ENCODE measurements around the gene PACC1.

PACC1 gene

GRCh38 chr1:212457740-212458338, 43.2 kb upstream of the PACC1 start:
- no peaks in the 10 kb centered on the region for H3K27me3 ChIP-seq (replicated peaks in 2 of 5; ENCODE audit: control insufficient read depth in 4 of 5, insufficient read depth in 5 of 5, low read length in 4 of 5)
- POLR2A ChIA-PET = no interaction called here
- no peak overlapping the region for H3K27ac ChIP-seq (ENCODE audit: insufficient read depth in 1 of 2, low read depth in 1 of 2, low read length in 2 of 2, poor library complexity in 1 of 2, severe bottlenecking in 2 of 2)
- peaks cover 0 to 17% (median 9%) of the 10 kb centered on the region in 4 experiments for H3K4me1 ChIP-seq (ENCODE audit: control extremely low read depth in 1 of 4, control insufficient read depth in 4 of 4, insufficient read depth in 4 of 4, low read length in 3 of 4)
- CTCF ChIA-PET = interaction anchor here (0.9 to 7.9 kb wide), 15 partner anchors 9 to 537 kb away, joined by 3 to 110 read pairs (median 5); no protein-coding TSS in a partner anchor
- no peak overlapping the region for H3K4me3 ChIP-seq (ENCODE audit: control insufficient read depth in 1 of 7, extremely low read depth in 1 of 7, insufficient read depth in 4 of 7, low read depth in 2 of 7, low read length in 6 of 7)
- peaks cover 0 to 3% (median 0%) of the 10 kb centered on the region in 5 experiments for H3K9me3 ChIP-seq (ENCODE audit: control extremely low read depth in 1 of 5, control insufficient read depth in 4 of 5, insufficient read depth in 2 of 5, low read depth in 1 of 5, low read length in 4 of 5)
- WGBS (ENCODE audit: insufficient coverage) = 68% methylated on average over 8 of the region's 8 CpGs
- DNase-seq = peak; percentile 52 to 73 (median 68)
- H3K36me3 ChIP-seq (ENCODE audit: control insufficient read depth in 4 of 4, insufficient read depth in 4 of 4, low read length in 3 of 4) = no peaks in the 10 kb centered on the region

GRCh38 chr1:212455803-212456528, 41.3 kb upstream of the PACC1 start:
- Histone ChIP-seq H3K9me3 (ENCODE audit: control extremely low read depth in 1 of 5, control insufficient read depth in 4 of 5, insufficient read depth in 2 of 5, low read depth in 1 of 5, low read length in 4 of 5) (peaks cover 0 to 3% (median 0%) of the 10 kb centered on the region in 5 experiments), H3K27ac (ENCODE audit: insufficient read depth in 1 of 2, low read depth in 1 of 2, low read length in 2 of 2, poor library complexity in 1 of 2, severe bottlenecking in 2 of 2) (no peak overlapping the region), H3K27me3 (replicated peaks in 2 of 5; ENCODE audit: control insufficient read depth in 4 of 5, insufficient read depth in 5 of 5, low read length in 4 of 5) (no peaks in the 10 kb centered on the region), H3K4me3 (ENCODE audit: control insufficient read depth in 1 of 7, extremely low read depth in 1 of 7, insufficient read depth in 4 of 7, low read depth in 2 of 7, low read length in 6 of 7) (no peak overlapping the region), H3K36me3 (ENCODE audit: control insufficient read depth in 4 of 4, insufficient read depth in 4 of 4, low read length in 3 of 4) (no peaks in the 10 kb centered on the region), H3K4me1 (ENCODE audit: control extremely low read depth in 1 of 4, control insufficient read depth in 4 of 4, insufficient read depth in 4 of 4, low read length in 3 of 4) (peaks cover 0 to 26% (median 15%) of the 10 kb centered on the region in 4 experiments)
- DNase-seq = peak; percentile 73 to 87 (median 79)
- CTCF ChIA-PET = interaction anchor here (0.6 to 7.9 kb wide), 66 partner anchors 11 to 775 kb away, joined by 3 to 110 read pairs (median 4); partner anchors contain the start of genes DTL, INTS7, NENF and PACC1
- POLR2A ChIA-PET = interaction anchor here (0.7 kb wide), 1 partner anchor 100 kb away, joined by 4 read pairs; no protein-coding TSS in a partner anchor
- WGBS (ENCODE audit: insufficient coverage) = 33% methylated on average over 7 of the region's 10 CpGs

- H3K27me3 ChIP-seq (replicated peaks in 2 of 5; ENCODE audit: control insufficient read depth in 4 of 5, insufficient read depth in 5 of 5, low read length in 4 of 5) = no peaks in the 10 kb centered on the region
- 100% methylated on average over 1 of the region's 2 CpGs for WGBS (ENCODE audit: insufficient coverage)
- H3K4me1 ChIP-seq (ENCODE audit: control extremely low read depth in 1 of 4, control insufficient read depth in 4 of 4, insufficient read depth in 4 of 4, low read length in 3 of 4) = peaks cover 0 to 31% (median 17%) of the 10 kb centered on the region in 4 experiments
- CTCF ChIA-PET = interaction anchor here (0.6 to 7.9 kb wide), 58 partner anchors 11 to 775 kb away, joined by 3 to 110 read pairs (median 4); partner anchors contain the start of genes DTL, INTS7, NENF and PACC1
- no peak overlapping the region for H3K27ac ChIP-seq (ENCODE audit: insufficient read depth in 1 of 2, low read depth in 1 of 2, low read length in 2 of 2, poor library complexity in 1 of 2, severe bottlenecking in 2 of 2)
- POLR2A ChIA-PET = interaction anchor here (0.7 kb wide), 1 partner anchor 99 kb away, joined by 4 read pairs; no protein-coding TSS in a partner anchor
- no peak for DNase-seq
- no peaks in the 10 kb centered on the region for H3K36me3 ChIP-seq (ENCODE audit: control insufficient read depth in 4 of 4, insufficient read depth in 4 of 4, low read length in 3 of 4)
- peaks cover 0 to 3% (median 0%) of the 10 kb centered on the region in 5 experiments for H3K9me3 ChIP-seq (ENCODE audit: control extremely low read depth in 1 of 5, control insufficient read depth in 4 of 5, insufficient read depth in 2 of 5, low read depth in 1 of 5, low read length in 4 of 5)
- no peak overlapping the region for H3K4me3 ChIP-seq (ENCODE audit: control insufficient read depth in 1 of 7, extremely low read depth in 1 of 7, insufficient read depth in 4 of 7, low read depth in 2 of 7, low read length in 6 of 7)
These were observed 40.7 kb upstream of the PACC1 start for GRCh38 chr1:212455401-212455800.

GRCh38 chr1:212454741-212455140, 40.1 kb upstream of the PACC1 start:
- Histone ChIP-seq H3K4me3 (ENCODE audit: control insufficient read depth in 1 of 7, extremely low read depth in 1 of 7, insufficient read depth in 4 of 7, low read depth in 2 of 7, low read length in 6 of 7) (no peak overlapping the region), H3K4me1 (ENCODE audit: control extremely low read depth in 1 of 4, control insufficient read depth in 4 of 4, insufficient read depth in 4 of 4, low read length in 3 of 4) (peaks cover 0 to 31% (median 17%) of the 10 kb centered on the region in 4 experiments), H3K27me3 (replicated peaks in 2 of 5; ENCODE audit: control insufficient read depth in 4 of 5, insufficient read depth in 5 of 5, low read length in 4 of 5) (no peaks in the 10 kb centered on the region), H3K27ac (ENCODE audit: insufficient read depth in 1 of 2, low read depth in 1 of 2, low read length in 2 of 2, poor library complexity in 1 of 2, severe bottlenecking in 2 of 2) (no peak overlapping the region), H3K36me3 (ENCODE audit: control insufficient read depth in 4 of 4, insufficient read depth in 4 of 4, low read length in 3 of 4) (no peaks in the 10 kb centered on the region), H3K9me3 (ENCODE audit: control extremely low read depth in 1 of 5, control insufficient read depth in 4 of 5, insufficient read depth in 2 of 5, low read depth in 1 of 5, low read length in 4 of 5) (peaks cover 0 to 3% (median 0%) of the 10 kb centered on the region in 5 experiments)
- whole genome bisulfite sequencing (ENCODE audit: insufficient coverage) = 94% methylated on average over 3 of the region's 3 CpGs
- no peak for DNase-seq
- ChIA-PET POLR2A (no interaction called here), CTCF (interaction anchor here (0.9 to 7.9 kb wide), 25 partner anchors 10 to 756 kb away, joined by 3 to 110 read pairs (median 7); partner anchors contain the start of genes DTL, INTS7 and PACC1)

DNA sequence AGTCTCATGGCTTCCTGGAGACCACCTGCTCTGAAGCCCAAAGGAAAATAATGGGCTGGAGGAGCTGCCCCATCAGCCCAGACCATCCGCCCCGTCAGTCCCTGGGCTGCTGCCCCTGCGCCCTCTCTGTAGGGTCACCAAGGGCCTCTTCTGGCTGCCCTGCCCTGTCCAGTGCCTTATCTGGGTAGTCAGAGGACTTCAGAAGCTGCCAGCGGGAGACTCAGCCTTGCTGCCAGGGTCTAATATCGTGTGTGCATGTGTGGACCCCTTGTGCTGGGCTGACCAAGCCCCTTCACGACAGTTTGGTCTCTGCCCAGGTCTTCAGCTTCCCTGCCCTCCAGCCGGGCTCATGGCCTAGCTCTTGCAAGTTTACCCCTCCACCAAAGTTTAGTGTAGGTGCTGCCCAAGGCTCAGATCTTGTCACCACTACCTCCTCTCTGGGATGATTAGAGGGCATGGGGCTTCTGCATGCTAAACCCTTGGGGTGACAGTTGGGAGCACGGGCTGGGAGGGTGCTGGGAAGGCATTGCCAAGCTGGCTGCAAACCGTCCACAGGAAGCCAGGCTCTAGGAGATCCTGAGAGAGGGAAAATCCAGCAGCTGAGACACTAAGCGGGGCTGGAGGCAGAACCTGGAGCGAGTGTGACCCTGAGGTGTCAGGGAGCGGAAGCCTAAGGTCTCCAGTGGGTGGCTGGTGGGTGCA, 38.6 kb upstream of the PACC1 start:
- Histone ChIP-seq H3K4me3 (ENCODE audit: control insufficient read depth in 1 of 7, extremely low read depth in 1 of 7, insufficient read depth in 4 of 7, low read depth in 2 of 7, low read length in 6 of 7) (peak overlapping the region in 2 of 7 experiments; percentile 1 to 4), H3K9me3 (ENCODE audit: control extremely low read depth in 1 of 5, control insufficient read depth in 4 of 5, insufficient read depth in 2 of 5, low read depth in 1 of 5, low read length in 4 of 5) (peaks cover 0 to 3% (median 0%) of the 10 kb centered on the region in 5 experiments), H3K4me1 (ENCODE audit: control extremely low read depth in 1 of 4, control insufficient read depth in 4 of 4, insufficient read depth in 4 of 4, low read length in 3 of 4) (peaks cover 0 to 28% (median 16%) of the 10 kb centered on the region in 4 experiments), H3K36me3 (ENCODE audit: control insufficient read depth in 4 of 4, insufficient read depth in 4 of 4, low read length in 3 of 4) (no peaks in the 10 kb centered on the region), H3K27ac (ENCODE audit: insufficient read depth in 1 of 2, low read depth in 1 of 2, low read length in 2 of 2, poor library complexity in 1 of 2, severe bottlenecking in 2 of 2) (peak overlapping the region; percentile 8 to 62), H3K27me3 (replicated peaks in 2 of 5; ENCODE audit: control insufficient read depth in 4 of 5, insufficient read depth in 5 of 5, low read length in 4 of 5) (no peaks in the 10 kb centered on the region)
- no peak for DNase-seq
- ChIA-PET POLR2A (interaction anchor here (1.0 kb wide), 1 partner anchor 10 kb away, joined by 3 read pairs; no protein-coding TSS in a partner anchor), CTCF (interaction anchor here (0.8 to 7.9 kb wide), 13 partner anchors 14 to 418 kb away, joined by 3 to 83 read pairs (median 4); partner anchors contain the start of genes DTL and INTS7)
- 75% methylated on average over 11 of the region's 12 CpGs for WGBS (ENCODE audit: insufficient coverage)

DNA sequence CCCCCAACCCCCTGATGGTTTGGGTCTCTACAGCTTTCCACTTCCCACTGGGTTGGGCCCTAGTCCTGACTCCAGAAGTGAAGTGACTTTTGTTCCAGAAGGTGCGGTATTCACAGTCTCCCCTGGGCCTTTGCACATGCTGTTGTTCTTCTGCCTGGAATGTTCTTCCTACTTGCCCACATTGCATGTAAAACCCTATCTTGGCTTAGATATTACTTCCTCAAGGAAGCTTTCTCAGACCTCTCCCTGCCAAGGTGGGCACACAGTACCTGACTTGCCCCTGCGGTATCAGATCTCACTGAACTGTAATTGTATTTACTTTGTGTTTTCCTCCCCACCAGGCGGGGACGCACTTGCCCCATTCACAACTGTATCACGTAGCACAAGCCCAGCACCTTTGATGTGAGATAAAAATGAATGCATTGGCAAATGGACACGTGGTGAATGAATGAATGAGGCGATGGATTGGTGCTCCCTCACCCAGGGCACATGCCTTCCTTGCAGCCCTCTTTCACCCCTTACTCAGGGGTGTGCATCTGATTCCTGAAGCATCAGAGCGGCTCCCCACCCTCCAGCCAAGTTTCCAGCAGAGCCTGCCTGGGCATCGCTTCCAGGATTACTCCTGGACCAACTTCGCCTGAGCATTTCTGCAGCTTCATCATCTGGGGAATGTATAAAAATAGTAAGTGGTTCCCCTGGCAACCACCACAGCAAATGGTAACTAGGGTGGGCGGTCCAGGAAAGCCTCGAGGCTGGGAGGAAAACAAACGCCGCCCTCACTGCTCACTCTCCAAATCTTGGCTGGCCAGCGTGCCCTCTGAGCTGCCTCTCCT, 37.9 kb upstream of the PACC1 start:
- Histone ChIP-seq H3K27ac (ENCODE audit: insufficient read depth in 1 of 2, low read depth in 1 of 2, low read length in 2 of 2, poor library complexity in 1 of 2, severe bottlenecking in 2 of 2) (peak overlapping the region; percentile 8 to 62), H3K9me3 (ENCODE audit: control extremely low read depth in 1 of 5, control insufficient read depth in 4 of 5, insufficient read depth in 2 of 5, low read depth in 1 of 5, low read length in 4 of 5) (no peaks in the 10 kb centered on the region), H3K27me3 (replicated peaks in 2 of 5; ENCODE audit: control insufficient read depth in 4 of 5, insufficient read depth in 5 of 5, low read length in 4 of 5) (no peaks in the 10 kb centered on the region), H3K4me3 (ENCODE audit: control insufficient read depth in 1 of 7, extremely low read depth in 1 of 7, insufficient read depth in 4 of 7, low read depth in 2 of 7, low read length in 6 of 7) (peak overlapping the region in 2 of 7 experiments; percentile 1 to 4), H3K36me3 (ENCODE audit: control insufficient read depth in 4 of 4, insufficient read depth in 4 of 4, low read length in 3 of 4) (peaks cover 0 to 3% (median 0%) of the 10 kb centered on the region in 4 experiments), H3K4me1 (ENCODE audit: control extremely low read depth in 1 of 4, control insufficient read depth in 4 of 4, insufficient read depth in 4 of 4, low read length in 3 of 4) (peaks cover 0 to 28% (median 16%) of the 10 kb centered on the region in 4 experiments)
- POLR2A ChIA-PET = no interaction called here
- WGBS (ENCODE audit: insufficient coverage) = 38% methylated on average over 12 of the region's 15 CpGs
- CTCF ChIA-PET = interaction anchor here (0.5 to 7.9 kb wide), 12 partner anchors 12 to 418 kb away, joined by 3 to 83 read pairs (median 4); partner anchors contain the start of gene INTS7
- peak; percentile 68 to 87 (median 85) for DNase-seq
